HEK293T (cell line): ENCODE data around the gene TBX1.

Source experiments
- ARNT ChIP-seq: fragments of 450-650 bp; IDR thresholded peaks from 2 replicates; pipeline ENCODE4 v1.6.1; 2017; ENCODE audit warnings: mild to moderate bottlenecking
- BHLHE40 ChIP-seq: fragments of 450-650 bp; IDR thresholded peaks from 2 replicates; pipeline ENCODE4 v1.6.1; 2016; ENCODE audit warnings: mild to moderate bottlenecking, moderate library complexity, borderline replicate concordance
- CTBP1 ChIP-seq: fragments of 450-650 bp; IDR thresholded peaks from 2 replicates; pipeline ENCODE4 v1.6.1; 2016; ENCODE audit warnings: borderline replicate concordance
- ELF4 ChIP-seq: fragments of 450-650 bp; IDR thresholded peaks from 2 replicates; pipeline ENCODE4 v1.6.1; 2017; ENCODE audit warnings: antibody characterized with exemption
- FOXA1 ChIP-seq: fragments of 450-650 bp; IDR thresholded peaks from 2 replicates; pipeline ENCODE4 v1.6.1; 2016; ENCODE audit warnings: mild to moderate bottlenecking
- FOXK2 ChIP-seq: fragments of 450-650 bp; IDR thresholded peaks from 2 replicates; pipeline ENCODE4 v1.6.1; 2016; ENCODE audit warnings: mild to moderate bottlenecking
- FOXM1 ChIP-seq: fragments of 450-650 bp; IDR thresholded peaks from 2 replicates; pipeline ENCODE4 v1.6.1; 2017; ENCODE audit warnings: mild to moderate bottlenecking, borderline replicate concordance
- HDGF ChIP-seq: fragments of 450-650 bp; IDR thresholded peaks from 2 replicates; pipeline ENCODE4 v1.6.1; 2017; ENCODE audit warnings: antibody characterized with exemption, borderline replicate concordance
- PKNOX1 ChIP-seq: fragments of 450-650 bp; IDR thresholded peaks from 2 replicates; pipeline ENCODE4 v1.6.1; 2016
- SP1 ChIP-seq: fragments of 450-650 bp; IDR thresholded peaks from 2 replicates; pipeline ENCODE4 v1.6.1; 2017
- SUZ12 ChIP-seq: fragments of 450-650 bp; IDR thresholded peaks from 2 replicates; pipeline ENCODE4 v1.6.1; 2016; ENCODE audit warnings: mild to moderate bottlenecking
- ZNF384 ChIP-seq: fragments of 450-650 bp; IDR thresholded peaks from 2 replicates; pipeline ENCODE4 v1.6.1; 2016

- TF ChIP-seq SUZ12 (no peak), HDGF (no peak), FOXM1 (no peak), BHLHE40 (no peak), ARNT (no peak), FOXA1 (no peak), ZNF384 (no peak), FOXK2 (no peak), ELF4 (no peak), SP1 (no peak), CTBP1 (no peak), PKNOX1 (peak; percentile 42)
Observed at GRCh38 chr22:19731361-19732135, 29.0 kb upstream of the TBX1 start.
